ENCODE results near the gene ANKS1B.

The ANKS1B gene

GRCh38 chr12:99486277-99486676 is 498.5 kb downstream of the ANKS1B start:
- no peak for DNase-seq (ENCODE audit: low spot score)
- TF ChIP-seq CTCF (IDR thresholded peaks at IDR 0.05; ENCODE audit: extremely low read depth, insufficient read depth, missing control alignments) = no peak
- in situ Hi-C loops (cut with MboI; ENCODE audit: low pct_unique_long_range_greater_than_20kb, low sequenced_read_pairs, unreplicated experiment) = no loop called here

DNA sequence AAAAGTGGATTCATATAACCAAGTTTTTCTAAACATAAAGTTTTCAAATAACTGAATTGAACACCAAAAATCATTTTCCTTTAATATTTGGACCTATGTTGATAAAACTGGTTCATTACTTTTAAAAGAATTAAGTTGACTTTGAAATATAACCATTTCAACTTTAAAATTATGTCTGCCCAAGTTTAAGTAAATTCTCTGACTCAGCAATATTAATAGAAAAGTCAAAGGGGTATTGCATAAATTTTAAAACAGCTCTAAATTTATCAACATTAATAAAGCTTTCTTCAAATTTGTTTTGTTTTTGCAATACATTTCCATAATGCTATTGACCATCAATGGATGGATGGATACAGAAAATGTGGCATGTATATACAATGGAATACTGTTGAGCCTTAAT is 505.6 kb downstream of the ANKS1B start:
- TF ChIP-seq CTCF (IDR thresholded peaks at IDR 0.05; ENCODE audit: extremely low read depth, insufficient read depth, missing control alignments) = no peak
- DNase-seq (ENCODE audit: low spot score) = no peak
- in situ Hi-C loops (cut with MboI; ENCODE audit: low pct_unique_long_range_greater_than_20kb, low sequenced_read_pairs, unreplicated experiment) = no loop called here

GRCh38 chr12:99476956-99477355 is 507.8 kb downstream of the ANKS1B start:
- no peak for DNase-seq (ENCODE audit: low spot score)
- TF ChIP-seq CTCF (IDR thresholded peaks at IDR 0.05; ENCODE audit: extremely low read depth, insufficient read depth, missing control alignments) = no peak
- in situ Hi-C loops (cut with MboI; ENCODE audit: low pct_unique_long_range_greater_than_20kb, low sequenced_read_pairs, unreplicated experiment) = no loop called here

DNA sequence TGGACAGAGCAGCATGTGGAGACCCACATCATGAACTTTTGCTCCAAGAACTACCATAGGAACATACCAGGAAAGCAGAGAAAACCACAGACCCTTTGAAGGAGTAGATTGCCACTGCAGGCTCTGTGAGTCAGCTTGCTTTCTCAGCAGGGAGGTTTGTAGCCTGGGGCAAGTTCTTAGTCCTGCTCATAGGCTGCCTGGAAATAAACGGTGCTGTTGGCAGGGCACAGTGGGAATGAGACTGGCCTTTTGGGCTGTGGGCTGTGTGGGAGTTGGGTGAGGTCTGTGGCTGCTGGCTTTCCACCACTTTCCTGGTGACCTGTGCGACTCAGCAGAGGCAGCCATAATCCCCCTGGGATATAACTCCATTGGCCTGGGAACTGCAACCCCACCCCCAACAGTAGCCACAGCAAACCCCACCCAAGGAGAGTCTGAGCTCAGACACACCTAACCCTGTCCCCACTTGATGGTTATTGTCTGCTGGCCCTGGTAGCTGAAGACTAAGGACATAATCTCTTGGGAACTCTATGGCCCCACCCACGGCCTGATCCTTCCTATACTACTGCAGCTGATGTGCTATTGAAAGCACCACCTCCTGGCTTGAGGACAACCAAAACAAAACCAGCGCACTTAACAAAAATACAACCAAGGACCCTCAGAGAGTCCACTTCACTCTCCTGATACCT is 529.2 kb downstream of the ANKS1B start:
- no peak for DNase-seq (ENCODE audit: low spot score)
- no peak for TF ChIP-seq CTCF (IDR thresholded peaks at IDR 0.05; ENCODE audit: extremely low read depth, insufficient read depth, missing control alignments)
- in situ Hi-C loops (cut with MboI; ENCODE audit: low pct_unique_long_range_greater_than_20kb, low sequenced_read_pairs, unreplicated experiment) = no loop called here

- no peak for DNase-seq (ENCODE audit: low spot score)
- in situ Hi-C loops (cut with MboI; ENCODE audit: low pct_unique_long_range_greater_than_20kb, low sequenced_read_pairs, unreplicated experiment) = no loop called here
- TF ChIP-seq CTCF (IDR thresholded peaks at IDR 0.05; ENCODE audit: extremely low read depth, insufficient read depth, missing control alignments) = no peak
These were observed 530.1 kb downstream of the ANKS1B start for GRCh38 chr12:99454539-99455172.

DNA sequence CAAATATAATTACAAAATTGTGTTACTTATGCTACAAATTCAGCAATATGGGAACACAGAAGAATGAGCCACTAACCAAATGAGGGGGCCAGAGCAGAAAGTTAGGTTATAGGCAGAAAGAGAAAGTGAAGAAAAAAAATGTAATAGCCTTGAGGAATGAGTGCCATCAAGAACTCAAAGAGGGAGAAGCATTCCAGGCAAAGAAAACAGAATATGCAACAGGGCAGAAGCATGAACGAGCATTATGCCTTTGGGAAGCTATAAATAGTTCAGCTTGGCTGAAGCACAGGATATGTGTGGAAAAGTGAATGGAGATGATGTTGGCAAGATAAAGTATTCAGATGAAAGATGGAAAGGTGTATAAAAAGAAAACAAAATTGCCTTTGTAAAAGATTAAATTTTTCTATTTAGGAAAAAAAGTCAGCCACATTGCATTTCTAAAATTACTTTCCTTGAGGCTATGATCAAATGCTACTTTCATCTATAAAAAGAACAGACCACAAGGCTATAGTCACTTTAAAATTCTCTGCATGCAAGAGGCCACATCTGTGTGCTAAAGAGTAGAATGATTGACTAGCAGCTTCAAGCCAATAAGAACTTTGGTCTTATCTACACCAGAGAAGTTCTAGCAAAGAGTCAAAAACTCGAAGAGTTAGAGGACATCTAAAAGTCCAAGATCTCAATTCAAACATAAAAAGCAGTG is 530.7 kb downstream of the ANKS1B start:
- no peak for DNase-seq (ENCODE audit: low spot score)
- in situ Hi-C loops (cut with MboI; ENCODE audit: low pct_unique_long_range_greater_than_20kb, low sequenced_read_pairs, unreplicated experiment) = no loop called here
- TF ChIP-seq CTCF (IDR thresholded peaks at IDR 0.05; ENCODE audit: extremely low read depth, insufficient read depth, missing control alignments) = no peak

Data from GM13977 (cell line).